Lung (tissue), 12 donors: ENCODE results near the gene MEIS2. TPM values are rescaled to one million over a fixed set of nuclear protein-coding genes. Genes with fewer than 3 reads are reported as not detected.

Experiments used
- ATAC-seq: fragments of 200-7000 bp; cut with Tn5 transposase; one replicate; pipeline ENCODE4 v1.9.1; 2020; ENCODE audit warnings: moderate number of reproducible peaks; ENCODE audit not compliant: insufficient read depth, low FRiP score
- DNase-seq, 3 donors: peaks; one replicate each; pipeline ENCODE4 v3.0.0-alpha.2; 2013 to 2017
- H3K27ac ChIP-seq, 2 donors: one replicate each; pipeline ENCODE4 v1.5.1; 2013; ENCODE audit warnings: mild to moderate bottlenecking in 2 of 2, moderate library complexity in 2 of 2, control low read depth in 1 of 2, inconsistent platforms in 1 of 2, low read depth in 1 of 2, low read length in 1 of 2
- H3K27me3 ChIP-seq, 3 donors: one replicate each; pipeline ENCODE4 v1.5.1; 2013; ENCODE audit warnings: low read length in 2 of 3; ENCODE audit not compliant: control insufficient read depth in 3 of 3, insufficient read depth in 3 of 3
- H3K36me3 ChIP-seq, 4 donors: one replicate each; pipeline ENCODE4 v1.5.1; 2013; ENCODE audit warnings: low read length in 4 of 4, mild to moderate bottlenecking in 1 of 4, moderate library complexity in 1 of 4; ENCODE audit not compliant: control insufficient read depth in 4 of 4, insufficient read depth in 4 of 4
- H3K4me1 ChIP-seq, 5 donors: one replicate each; pipeline ENCODE4 v1.5.1; 2013; ENCODE audit warnings: low read length in 5 of 5, mild to moderate bottlenecking in 2 of 5, moderate library complexity in 1 of 5; ENCODE audit not compliant: control insufficient read depth in 5 of 5, insufficient read depth in 5 of 5
- H3K4me3 ChIP-seq: one replicate; pipeline ENCODE4 v1.5.1; 2013; ENCODE audit warnings: mild to moderate bottlenecking, control low read depth, moderate library complexity
- H3K9ac ChIP-seq, 2 donors: one replicate each; pipeline ENCODE4 v1.5.1; 2013; ENCODE audit warnings: low read length in 2 of 2, control low read depth in 1 of 2; ENCODE audit not compliant: insufficient read depth in 1 of 2
- H3K9me3 ChIP-seq, 4 donors: one replicate each; pipeline ENCODE4 v1.5.1; 2013; ENCODE audit warnings: low read length in 3 of 4, mild to moderate bottlenecking in 1 of 4, moderate library complexity in 1 of 4; ENCODE audit not compliant: control insufficient read depth in 4 of 4, insufficient read depth in 3 of 4
- WGBS, 2 donors: extraction: QIAGEN DNeasy Blood & Tissue Kit; methylation state at CpG; one replicate each; pipeline ENCODE4 v1.1.7; 2013; 5-methylcytosine and 5-hydroxymethylcytosine counted together
- polyA plus RNA-seq, 2 donors: library from polyadenylated mRNA; stranded (reverse); fragments of 200-250 nt; gene quantifications; one replicate each; pipeline ENCODE4 v1.2.1, GENCODE V29; 2013
- total RNA-seq, 2 donors: library from RNA; depleted of rRNA in 1 of 2; stranded (reverse); fragments of >200 nt in 1 of 2; gene quantifications; one replicate each; pipeline ENCODE4 v1.2.1, GENCODE V29; 2014 to 2021
- TF ChIP-seq, protein P1 (sequence below): IDR thresholded peaks from 2 replicates; pipeline ENCODE4 v1.5.1; 2012; ENCODE audit warnings: mild to moderate bottlenecking; ENCODE audit errors: control extremely low read depth, extremely low read depth
- donor health status: control.
- donor health status: control.
- donor health status: Bipolar disorder and iron deficiency.
- donor health status: healthy.
- donor health status: DM: yes; HTN: yes; CAD: no.

MEIS2 gene
- total and polyA plus RNA-seq, 4 donors, result 5.6 to 47.5 (median 13.7) TPM

DNA sequence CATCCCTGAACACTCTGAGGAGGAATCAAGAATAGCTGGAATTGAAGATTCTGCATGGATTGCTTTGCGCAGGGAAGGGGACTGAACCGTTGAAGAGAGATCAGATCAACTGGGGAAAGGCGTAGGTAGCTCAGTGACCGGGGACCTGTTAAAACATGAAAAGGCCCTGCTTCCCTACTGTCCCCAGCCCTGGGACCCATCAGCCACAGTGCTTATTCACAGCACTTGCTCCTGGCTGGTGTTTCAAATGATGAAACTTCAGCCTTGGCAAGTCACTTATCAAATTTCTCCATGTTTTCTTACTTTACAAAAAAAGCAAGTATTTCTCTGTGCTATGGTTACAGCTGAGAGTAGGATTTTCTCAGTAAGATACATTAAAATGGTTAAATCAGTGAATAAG, 199.3 kb downstream of the MEIS2 start:
- H3K4me1 ChIP-seq, result peaks cover 4 to 33% (median 8%) of the 10 kb centered on the region in 5 donors
- WGBS, 2 donors, result 95% methylated on average over 4 of the region's 4 CpGs
- no peak overlapping the region for H3K4me3 ChIP-seq
- TF ChIP-seq, protein P1, sequence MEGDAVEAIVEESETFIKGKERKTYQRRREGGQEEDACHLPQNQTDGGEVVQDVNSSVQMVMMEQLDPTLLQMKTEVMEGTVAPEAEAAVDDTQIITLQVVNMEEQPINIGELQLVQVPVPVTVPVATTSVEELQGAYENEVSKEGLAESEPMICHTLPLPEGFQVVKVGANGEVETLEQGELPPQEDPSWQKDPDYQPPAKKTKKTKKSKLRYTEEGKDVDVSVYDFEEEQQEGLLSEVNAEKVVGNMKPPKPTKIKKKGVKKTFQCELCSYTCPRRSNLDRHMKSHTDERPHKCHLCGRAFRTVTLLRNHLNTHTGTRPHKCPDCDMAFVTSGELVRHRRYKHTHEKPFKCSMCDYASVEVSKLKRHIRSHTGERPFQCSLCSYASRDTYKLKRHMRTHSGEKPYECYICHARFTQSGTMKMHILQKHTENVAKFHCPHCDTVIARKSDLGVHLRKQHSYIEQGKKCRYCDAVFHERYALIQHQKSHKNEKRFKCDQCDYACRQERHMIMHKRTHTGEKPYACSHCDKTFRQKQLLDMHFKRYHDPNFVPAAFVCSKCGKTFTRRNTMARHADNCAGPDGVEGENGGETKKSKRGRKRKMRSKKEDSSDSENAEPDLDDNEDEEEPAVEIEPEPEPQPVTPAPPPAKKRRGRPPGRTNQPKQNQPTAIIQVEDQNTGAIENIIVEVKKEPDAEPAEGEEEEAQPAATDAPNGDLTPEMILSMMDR, result no peak
- DNase-seq (no peak), ATAC-seq (no peak)
- H3K9me3 ChIP-seq, result no peaks in the 10 kb centered on the region
- no peak overlapping the region for H3K9ac ChIP-seq
- no peaks in the 10 kb centered on the region for H3K27me3 ChIP-seq
- H3K36me3 ChIP-seq, result peaks cover 0 to 5% (median 1%) of the 10 kb centered on the region in 4 donors
- H3K27ac ChIP-seq, result no peak overlapping the region

DNA sequence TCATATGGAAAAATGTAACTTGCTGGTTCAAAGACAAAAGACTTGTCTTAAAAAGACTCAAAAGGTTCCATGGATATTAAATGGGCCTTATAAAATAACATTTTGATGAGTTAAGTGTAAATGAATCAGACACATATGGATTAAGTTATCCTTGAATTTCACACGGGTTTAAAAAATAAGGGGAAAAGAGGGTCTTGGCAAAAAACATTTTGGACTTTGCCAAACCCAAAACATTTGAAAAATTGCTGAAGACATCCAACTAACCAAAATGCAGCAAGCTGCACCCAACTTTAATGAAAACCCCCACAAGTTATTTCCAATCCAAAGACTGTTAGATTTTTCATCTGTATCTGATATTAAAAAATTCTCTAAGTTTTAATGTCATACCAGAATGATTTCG, 200.7 kb downstream of the MEIS2 start:
- no peaks in the 10 kb centered on the region for H3K27me3 ChIP-seq
- DNase-seq, result no peak
- no peak overlapping the region for H3K27ac ChIP-seq
- TF ChIP-seq, protein P1, result no peak
- peaks cover 0 to 8% (median 3%) of the 10 kb centered on the region in 4 donors for H3K36me3 ChIP-seq
- H3K4me3 ChIP-seq, result no peak overlapping the region
- no peaks in the 10 kb centered on the region for H3K9me3 ChIP-seq
- ATAC-seq, result no peak
- no peak overlapping the region for H3K9ac ChIP-seq
- WGBS, 2 donors, result 76 to 78% methylated on average over 2 of the region's 2 CpGs
- peaks cover 4 to 25% (median 5%) of the 10 kb centered on the region in 5 donors for H3K4me1 ChIP-seq

DNA sequence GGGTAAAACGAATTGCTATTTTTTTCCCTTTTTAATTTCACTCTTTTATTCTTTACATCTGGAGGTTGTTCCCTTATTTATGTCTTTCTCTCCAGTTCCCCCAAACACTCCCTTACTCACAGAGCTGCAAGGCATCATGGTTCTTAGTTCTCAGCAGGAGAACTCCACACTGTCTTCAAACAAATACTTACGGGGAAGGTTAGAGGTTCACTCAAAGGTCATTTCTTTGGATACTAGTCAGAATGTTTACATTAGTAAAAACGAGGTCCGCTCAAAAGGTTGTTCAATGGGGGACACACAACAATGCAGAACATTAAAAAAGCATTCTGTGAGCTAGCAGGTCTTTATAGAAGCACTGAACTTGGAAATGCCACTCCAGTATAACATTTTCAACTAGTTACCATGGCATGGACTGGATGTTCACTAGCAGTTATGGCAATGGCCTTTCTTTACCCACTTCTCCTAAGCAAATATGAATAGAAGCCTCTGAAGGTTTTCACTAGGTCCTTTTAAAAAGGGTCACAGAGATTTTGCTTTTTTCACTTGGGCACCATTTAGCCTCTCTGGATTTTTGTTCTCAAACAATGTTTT, 201.7 kb downstream of the MEIS2 start:
- no peak overlapping the region for H3K4me3 ChIP-seq
- peaks cover 0 to 13% (median 6%) of the 10 kb centered on the region in 4 donors for H3K36me3 ChIP-seq
- H3K27me3 ChIP-seq, result no peaks in the 10 kb centered on the region
- ATAC-seq (no peak), DNase-seq (peak in 1 of 3 donors; percentile 12)
- H3K9ac ChIP-seq, result no peak overlapping the region
- WGBS, 2 donors, result 51 to 62% methylated on average over 4 of the region's 4 CpGs
- TF ChIP-seq, protein P1, result no peak
- no peak overlapping the region for H3K27ac ChIP-seq
- H3K9me3 ChIP-seq, result no peaks in the 10 kb centered on the region
- peaks cover 0 to 18% (median 5%) of the 10 kb centered on the region in 5 donors for H3K4me1 ChIP-seq

- WGBS, 2 donors, result 86 to 88% methylated on average over 3 of the region's 3 CpGs
- Histone ChIP-seq H3K27me3 (no peaks in the 10 kb centered on the region), H3K9ac (no peak overlapping the region), H3K4me1 (peaks cover 0 to 16% (median 5%) of the 10 kb centered on the region in 5 donors), H3K27ac (no peak overlapping the region), H3K36me3 (peaks cover 0 to 15% (median 6%) of the 10 kb centered on the region in 4 donors), H3K9me3 (no peaks in the 10 kb centered on the region), H3K4me3 (no peak overlapping the region)
- ATAC-seq, result no peak
- TF ChIP-seq, protein P1, result no peak
- DNase-seq, result no peak
Observed at GRCh38 chr15:36897834-36898233, 202.5 kb downstream of the MEIS2 start.
